Activated CD4-positive, alpha-beta T cell treated with anti-CD3 and anti-CD28 coated beads, Interleukin-2, Interleukin-4, amounts not matched to agents 100 ng/mL and 50 ng/mL, durations not matched to agents 16 hours and 8 hours (primary cell): Measurements from ENCODE around the gene NIPSNAP3A.

Experiments
- DNase-seq: peaks from one replicate; pipeline ENCODE4 v3.0.0-alpha.2; 2020; ENCODE audit warnings: low spot score

Gene NIPSNAP3A

DNA sequence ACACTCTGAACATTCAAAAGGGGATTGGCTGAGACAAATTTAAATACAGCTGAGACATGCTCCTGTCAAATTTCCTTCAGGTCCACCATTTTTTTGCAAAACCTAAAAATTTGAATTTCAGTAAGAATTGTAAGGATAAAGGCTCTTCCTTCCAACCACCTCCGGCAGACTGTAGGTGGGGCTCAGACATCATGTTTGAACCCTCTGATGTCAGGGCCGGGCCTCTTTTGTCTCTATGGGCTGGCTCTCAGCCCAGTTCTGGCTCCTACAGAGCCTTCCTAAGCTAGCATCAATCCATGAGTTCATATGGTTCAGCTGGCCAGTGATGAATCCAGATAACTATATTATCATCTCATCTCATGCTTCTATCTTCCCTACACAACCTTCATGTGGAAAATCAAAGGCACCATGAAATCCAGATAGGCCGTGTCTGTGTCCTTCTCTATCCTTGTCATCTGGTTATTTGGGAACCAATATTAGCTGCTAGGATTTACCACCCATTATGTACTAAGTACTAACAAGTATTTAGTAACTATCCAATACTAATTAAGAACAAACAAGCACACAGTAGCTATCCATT, 60.6 kb downstream of the NIPSNAP3A start:
- no peak for DNase-seq
